IMR-90 (cell line): ENCODE results near the gene RNF14. TPM values are rescaled to one million over a fixed set of nuclear protein-coding genes. Genes with fewer than 3 reads are reported as not detected.

Experiments
- ATAC-seq: fragments of 200-7000 bp; cut with Tn5 transposase; 2 replicates; pipeline ENCODE4 v1.9.1; 2020; ENCODE audit warnings: low read depth, mild to moderate bottlenecking, moderate library complexity
- BruUV-seq: library from RNA; stranded (reverse); fragments of 400-500 nt; replicated peaks from 2 replicates; lab custom pipeline; 2021; lab: Mats Ljungman, UMichigan
- CTCF ChIA-PET: fragments of 300-600 bp; formaldehyde crosslinking; extraction: SDS; loops from one replicate; lab custom pipeline; 2021; ENCODE audit warnings: antibody characterized with exemption; lab: Yijun Ruan, JAX
- POLR2A ChIA-PET: fragments of 300-600 bp; sonication (Branson Sonifier 250); formaldehyde crosslinking; loops from one replicate; lab custom pipeline; 2022; ENCODE audit warnings: antibody characterized with exemption; ENCODE audit not compliant: unreplicated experiment; lab: Charles Lee
- DNase-seq: peaks from one replicate; pipeline ENCODE4 v3.0.0; 2013
- H2AFZ ChIP-seq: replicated peaks from 2 replicates; pipeline ENCODE3; 2013; ENCODE audit warnings: low read length, mild to moderate bottlenecking; ENCODE audit not compliant: poor library complexity
- H2AK5ac ChIP-seq: 2 replicates; pipeline ENCODE4 v1.6.1; 2013; ENCODE audit warnings: low read depth, low read length, inconsistent platforms
- H2AK9ac ChIP-seq: replicated peaks from 2 replicates; pipeline ENCODE3; 2013; ENCODE audit warnings: mild to moderate bottlenecking, low read depth, low read length, moderate library complexity; ENCODE audit not compliant: poor library complexity
- H2BK120ac ChIP-seq: 2 replicates; pipeline ENCODE4 v1.6.1; 2013; ENCODE audit warnings: low read depth, low read length, inconsistent platforms
- H2BK15ac ChIP-seq: 3 replicates; pipeline ENCODE4 v1.6.1; 2013; ENCODE audit warnings: low read depth, low read length, inconsistent platforms
- H2BK20ac ChIP-seq: 2 replicates; pipeline ENCODE4 v1.6.1; 2013; ENCODE audit warnings: low read depth, mild to moderate bottlenecking, inconsistent platforms, low read length, moderate library complexity
- H2BK5ac ChIP-seq: 2 replicates; pipeline ENCODE4 v1.6.1; 2013; ENCODE audit warnings: mild to moderate bottlenecking, low read depth, low read length, inconsistent platforms; ENCODE audit not compliant: poor library complexity, severe bottlenecking
- H3K14ac ChIP-seq: replicated peaks from 2 replicates; pipeline ENCODE4 v1.6.1; 2013; ENCODE audit warnings: low read depth, low read length, inconsistent platforms
- H3K18ac ChIP-seq: 2 replicates; pipeline ENCODE4 v1.6.1; 2013; ENCODE audit warnings: low read depth, low read length, control low read depth
- H3K23ac ChIP-seq: 2 replicates; pipeline ENCODE4 v1.6.1; 2013; ENCODE audit warnings: low read depth, low read length, inconsistent platforms
- H3K27ac ChIP-seq: 2 replicates; pipeline ENCODE4 v1.5.1; 2013; ENCODE audit warnings: mild to moderate bottlenecking, control low read depth, low read length; ENCODE audit not compliant: insufficient read depth
- H3K27me3 ChIP-seq: 2 replicates; pipeline ENCODE4 v1.6.1; 2013; ENCODE audit warnings: low read length; ENCODE audit not compliant: control insufficient read depth, insufficient read depth
- H3K36me3 ChIP-seq: 2 replicates; pipeline ENCODE4 v1.6.1; 2013; ENCODE audit warnings: low read length, mixed read lengths; ENCODE audit not compliant: control insufficient read depth, insufficient read depth
- H3K4ac ChIP-seq: 2 replicates; pipeline ENCODE4 v1.6.1; 2013; ENCODE audit warnings: low read depth, low read length, inconsistent platforms
- H3K4me1 ChIP-seq: 2 replicates; pipeline ENCODE4 v1.6.1; 2013; ENCODE audit warnings: low read length, mixed read lengths; ENCODE audit not compliant: control insufficient read depth, insufficient read depth
- H3K4me2 ChIP-seq: 2 replicates; pipeline ENCODE4 v1.6.1; 2013; ENCODE audit warnings: low read depth, mild to moderate bottlenecking, control low read depth, low read length, moderate library complexity
- H3K4me3 ChIP-seq: 2 replicates; pipeline ENCODE4 v1.5.1; 2013; ENCODE audit warnings: low read depth, mild to moderate bottlenecking, control low read depth, low read length, moderate library complexity; ENCODE audit not compliant: insufficient read depth
- H3K56ac ChIP-seq: 2 replicates; pipeline ENCODE4 v1.6.1; 2013; ENCODE audit warnings: low read length, inconsistent platforms; ENCODE audit not compliant: insufficient read depth; ENCODE audit errors: extremely low read depth
- H3K79me1 ChIP-seq, 2 experiments: 2 replicates each; pipeline ENCODE4 v1.6.1; 2013; ENCODE audit warnings: low read length in 2 of 2, inconsistent platforms in 1 of 2, low read depth in 1 of 2
- H3K9ac ChIP-seq: 2 replicates; pipeline ENCODE4 v1.6.1; 2013; ENCODE audit warnings: low read depth, low read length, control low read depth
- H3K9me1 ChIP-seq: 2 replicates; pipeline ENCODE4 v1.6.1; 2013; ENCODE audit warnings: low read length, inconsistent platforms; ENCODE audit not compliant: insufficient read depth
- H3K9me3 ChIP-seq: 2 replicates; pipeline ENCODE4 v1.6.1; 2013; ENCODE audit warnings: low read length; ENCODE audit not compliant: control insufficient read depth, insufficient read depth
- H4K20me1 ChIP-seq: 2 replicates; pipeline ENCODE4 v1.6.1; 2013; ENCODE audit warnings: low read length, inconsistent platforms; ENCODE audit not compliant: insufficient read depth
- H4K5ac ChIP-seq: 2 replicates; pipeline ENCODE4 v1.6.1; 2013; ENCODE audit warnings: mild to moderate bottlenecking, low read depth, low read length, control low read depth
- H4K8ac ChIP-seq, 2 experiments: 2 replicates each; pipeline ENCODE4 v1.6.1; 2013; ENCODE audit warnings: low read depth in 2 of 2, low read length in 2 of 2, control low read depth in 1 of 2, inconsistent platforms in 1 of 2
- H4K91ac ChIP-seq: 2 replicates; pipeline ENCODE4 v1.6.1; 2013; ENCODE audit warnings: low read depth, low read length, inconsistent platforms; ENCODE audit not compliant: insufficient read depth
- dilution Hi-C: fragments of 300-500 bp; cut with HindIII; formaldehyde crosslinking; loops from one replicate; pipeline ENCODE4 v1.14.3; 2018; ENCODE audit warnings: low sequenced_read_pairs; ENCODE audit not compliant: unreplicated experiment
- in situ Hi-C: fragments of 300-500 bp; cut with MboI; formaldehyde crosslinking; loops from 3 replicates; pipeline ENCODE4 v1.14.3; 2019; ENCODE audit warnings: low sequenced_read_pairs, inconsistent platforms, mixed read lengths
- intact Hi-C: fragments of 100-400 bp; cut with micrococcal nuclease; formaldehyde crosslinking; loops from 2 replicates; pipeline ENCODE4 v1.10.0; 2022
- polyA plus RNA-seq, 3 experiments: library from polyadenylated mRNA; depleted of rRNA; stranded (reverse); fragments of >200 nt; gene quantifications; 2 replicates each; pipeline ENCODE4 v1.2.3, GENCODE V29; 2012; ENCODE audit warnings: low replicate concordance in 1 of 3
- total RNA-seq: library from RNA; depleted of rRNA; stranded (reverse); fragments of >200 nt; gene quantifications from 2 replicates; pipeline ENCODE4 v1.2.3, GENCODE V29; 2012
- TF ChIP-seq, protein P1 (sequence below): conservative IDR thresholded peaks from 2 replicates; pipeline ENCODE4 v1.5.1; 2012; ENCODE audit warnings: mild to moderate bottlenecking, low read depth, low read length, improper control_type of control experiment

RNF14 gene
- total and polyA plus RNA-seq, 2 of the 4 experiments (the other 2 are of a cell fraction), result 36.1 to 106 TPM

DNA sequence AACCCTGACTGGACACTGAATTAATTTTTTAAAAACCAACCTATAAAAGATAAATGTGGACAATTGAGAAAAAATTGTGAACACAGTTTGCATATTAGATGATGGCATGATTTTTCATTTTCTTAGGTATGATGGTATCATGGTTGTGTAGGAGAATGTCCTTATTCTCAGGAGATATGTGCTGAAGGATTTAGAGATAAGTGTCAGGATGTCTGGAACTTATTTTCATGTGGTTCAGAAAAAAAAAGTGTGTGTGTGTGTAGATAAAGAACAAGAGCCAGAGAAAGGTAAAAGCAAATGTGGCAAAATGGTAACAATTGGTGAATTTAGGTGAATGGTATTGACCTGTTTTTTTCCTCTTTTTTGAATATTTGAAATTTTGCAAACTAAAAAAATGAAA, 39.9 kb downstream of the RNF14 start:
- peaks cover 4 to 17% of the 10 kb centered on the region in 2 experiments; a peak in 3 of 4 replicates for H3K79me1 ChIP-seq
- no peak overlapping the region for H2BK5ac ChIP-seq
- TF ChIP-seq, protein P1, sequence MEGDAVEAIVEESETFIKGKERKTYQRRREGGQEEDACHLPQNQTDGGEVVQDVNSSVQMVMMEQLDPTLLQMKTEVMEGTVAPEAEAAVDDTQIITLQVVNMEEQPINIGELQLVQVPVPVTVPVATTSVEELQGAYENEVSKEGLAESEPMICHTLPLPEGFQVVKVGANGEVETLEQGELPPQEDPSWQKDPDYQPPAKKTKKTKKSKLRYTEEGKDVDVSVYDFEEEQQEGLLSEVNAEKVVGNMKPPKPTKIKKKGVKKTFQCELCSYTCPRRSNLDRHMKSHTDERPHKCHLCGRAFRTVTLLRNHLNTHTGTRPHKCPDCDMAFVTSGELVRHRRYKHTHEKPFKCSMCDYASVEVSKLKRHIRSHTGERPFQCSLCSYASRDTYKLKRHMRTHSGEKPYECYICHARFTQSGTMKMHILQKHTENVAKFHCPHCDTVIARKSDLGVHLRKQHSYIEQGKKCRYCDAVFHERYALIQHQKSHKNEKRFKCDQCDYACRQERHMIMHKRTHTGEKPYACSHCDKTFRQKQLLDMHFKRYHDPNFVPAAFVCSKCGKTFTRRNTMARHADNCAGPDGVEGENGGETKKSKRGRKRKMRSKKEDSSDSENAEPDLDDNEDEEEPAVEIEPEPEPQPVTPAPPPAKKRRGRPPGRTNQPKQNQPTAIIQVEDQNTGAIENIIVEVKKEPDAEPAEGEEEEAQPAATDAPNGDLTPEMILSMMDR, result no peak
- H3K4me2 ChIP-seq, result no peak overlapping the region
- no peaks in the 10 kb centered on the region for H3K9me3 ChIP-seq
- H3K4ac ChIP-seq, result no peak overlapping the region
- no peak overlapping the region for H3K14ac ChIP-seq
- peaks cover 32% of the 10 kb centered on the region for H3K36me3 ChIP-seq
- intact Hi-C loops (no loop called here), dilution Hi-C loops (no loop called here), in situ Hi-C loops (no loop called here)
- H3K18ac ChIP-seq, result no peak overlapping the region
- no peak overlapping the region for H2AK5ac ChIP-seq
- no peak overlapping the region for H4K5ac ChIP-seq
- DNase-seq, result no peak
- no peaks in the 10 kb centered on the region; the same call in 1 of the 2 replicates for H4K20me1 ChIP-seq
- H2BK20ac ChIP-seq, result no peak overlapping the region
- peaks cover 20% of the 10 kb centered on the region; the same call in 1 of the 2 replicates for H3K9me1 ChIP-seq
- H3K27me3 ChIP-seq, result no peaks in the 10 kb centered on the region
- no peak for ATAC-seq
- H3K4me1 ChIP-seq, result peaks cover 3% of the 10 kb centered on the region
- POLR2A ChIA-PET, result no interaction called here
- no peak overlapping the region for H2BK15ac ChIP-seq
- H2AK9ac ChIP-seq, result no peak overlapping the region
- BruUV-seq, result no TSS peak
- H3K9ac ChIP-seq, result no peak overlapping the region
- no peak overlapping the region for H2BK120ac ChIP-seq
- no peak overlapping the region for H3K4me3 ChIP-seq
- no peak overlapping the region for H4K91ac ChIP-seq
- H2AFZ ChIP-seq, result no peak overlapping the region
- no peak overlapping the region for H3K23ac ChIP-seq
- no peak overlapping the region for H3K56ac ChIP-seq
- H3K27ac ChIP-seq, result no peak overlapping the region
- no peak overlapping the region for H4K8ac ChIP-seq
- CTCF ChIA-PET, result interaction anchor here (1.0 kb wide), 1 partner anchor 120 kb away, joined by 3 read pairs; no protein-coding TSS in a partner anchor
